Smooth muscle cell (in vitro differentiated cells): Measurements from ENCODE around the gene ROBO4. TPM values are rescaled to one million over a fixed set of nuclear protein-coding genes. Genes with fewer than 3 reads are reported as not detected.

Source experiments
- DNase-seq: peaks from one replicate; lab custom pipeline; 2025; ENCODE audit not compliant: unreplicated experiment; lab: John Stamatoyannopoulos, UW
- H2AFZ ChIP-seq: fragments of 200-600 bp; sonication (generic); 2 replicates; pipeline ENCODE4 v1.6.0; 2016; ENCODE audit warnings: antibody characterized with exemption, low read depth, mild to moderate bottlenecking
- H3F3A ChIP-seq: fragments of 200-600 bp; sonication (generic); 2 replicates; pipeline ENCODE4 v1.6.0; 2017; ENCODE audit warnings: antibody characterized with exemption, low read depth
- H3K27ac ChIP-seq: fragments of 200-600 bp; sonication (generic); 2 replicates; pipeline ENCODE4 v1.5.1; 2016; ENCODE audit warnings: low read depth, mild to moderate bottlenecking
- H3K27me3 ChIP-seq: fragments of 200-600 bp; sonication (generic); 2 replicates; pipeline ENCODE4 v1.6.1; 2016; ENCODE audit warnings: low read depth, mild to moderate bottlenecking
- H3K36me3 ChIP-seq: fragments of 200-600 bp; sonication (generic); 2 replicates; pipeline ENCODE4 v1.5.1; 2016; ENCODE audit warnings: low read depth
- H3K4me1 ChIP-seq: fragments of 200-600 bp; sonication (generic); 2 replicates; pipeline ENCODE4 v1.5.1; 2016; ENCODE audit warnings: low read depth
- H3K4me2 ChIP-seq: fragments of 200-600 bp; sonication (generic); 2 replicates; pipeline ENCODE4 v1.6.0; 2016; ENCODE audit warnings: mild to moderate bottlenecking
- H3K4me3 ChIP-seq: fragments of 200-600 bp; sonication (generic); 2 replicates; pipeline ENCODE4 v1.5.1; 2016; ENCODE audit warnings: mild to moderate bottlenecking
- H3K79me2 ChIP-seq: fragments of 200-600 bp; sonication (generic); 2 replicates; pipeline ENCODE4 v1.6.0; 2016; ENCODE audit warnings: low read depth, mild to moderate bottlenecking
- H3K9ac ChIP-seq: fragments of 200-600 bp; sonication (generic); 2 replicates; pipeline ENCODE4 v1.6.0; 2016; ENCODE audit warnings: low read depth
- H3K9me3 ChIP-seq: fragments of 200-600 bp; sonication (generic); replicated peaks from 2 replicates; pipeline ENCODE4 v1.5.1; 2016; ENCODE audit warnings: low read depth
- H4K20me1 ChIP-seq: fragments of 200-600 bp; sonication (generic); 2 replicates; pipeline ENCODE4 v1.6.0; 2016; ENCODE audit warnings: low read depth
- WGBS: methylation state at CpG from one replicate; pipeline ENCODE4 v1.1.7; 2016; ENCODE audit warnings: low lambda C conversion rate; 5-methylcytosine and 5-hydroxymethylcytosine counted together
- polyA plus RNA-seq: library from polyadenylated mRNA; unstranded; fragments of >200 nt; fragmentation: Nextera tagmentation; extraction: Ambion mirVana; gene quantifications from 2 replicates; pipeline ENCODE4 v1.2.1, GENCODE V29; 2016
- total RNA-seq: library from RNA; depleted of rRNA; stranded (reverse); fragments of >200 nt; gene quantifications from 2 replicates; pipeline ENCODE4 v1.2.3, GENCODE V29; 2014
- TF ChIP-seq, protein P1 (sequence below): fragments of 200-600 bp; sonication (generic); IDR thresholded peaks from 2 replicates; pipeline ENCODE4 v1.5.1; 2017; ENCODE audit warnings: borderline replicate concordance, mild to moderate bottlenecking, antibody characterized with exemption; ENCODE audit not compliant: insufficient read depth, poor library complexity, severe bottlenecking

Gene ROBO4
- total and polyA plus RNA-seq, 2 experiments from 2014 or later: 0.40 TPM; not detected in 1

- no peak overlapping the region for H2AFZ ChIP-seq
- H3K27ac ChIP-seq: no peak overlapping the region
- no peaks in the 10 kb centered on the region for H3K79me2 ChIP-seq
- H3K9ac ChIP-seq: no peak overlapping the region
- TF ChIP-seq, protein P1, sequence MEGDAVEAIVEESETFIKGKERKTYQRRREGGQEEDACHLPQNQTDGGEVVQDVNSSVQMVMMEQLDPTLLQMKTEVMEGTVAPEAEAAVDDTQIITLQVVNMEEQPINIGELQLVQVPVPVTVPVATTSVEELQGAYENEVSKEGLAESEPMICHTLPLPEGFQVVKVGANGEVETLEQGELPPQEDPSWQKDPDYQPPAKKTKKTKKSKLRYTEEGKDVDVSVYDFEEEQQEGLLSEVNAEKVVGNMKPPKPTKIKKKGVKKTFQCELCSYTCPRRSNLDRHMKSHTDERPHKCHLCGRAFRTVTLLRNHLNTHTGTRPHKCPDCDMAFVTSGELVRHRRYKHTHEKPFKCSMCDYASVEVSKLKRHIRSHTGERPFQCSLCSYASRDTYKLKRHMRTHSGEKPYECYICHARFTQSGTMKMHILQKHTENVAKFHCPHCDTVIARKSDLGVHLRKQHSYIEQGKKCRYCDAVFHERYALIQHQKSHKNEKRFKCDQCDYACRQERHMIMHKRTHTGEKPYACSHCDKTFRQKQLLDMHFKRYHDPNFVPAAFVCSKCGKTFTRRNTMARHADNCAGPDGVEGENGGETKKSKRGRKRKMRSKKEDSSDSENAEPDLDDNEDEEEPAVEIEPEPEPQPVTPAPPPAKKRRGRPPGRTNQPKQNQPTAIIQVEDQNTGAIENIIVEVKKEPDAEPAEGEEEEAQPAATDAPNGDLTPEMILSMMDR: no peak
- no peaks in the 10 kb centered on the region for H3K9me3 ChIP-seq
- no peak overlapping the region for H3K4me3 ChIP-seq
- H3K36me3 ChIP-seq: no peaks in the 10 kb centered on the region
- H3F3A ChIP-seq: no peaks in the 10 kb centered on the region
- H3K27me3 ChIP-seq: no peaks in the 10 kb centered on the region
- WGBS: 0% methylated on average over 1 of the region's 1 CpG
- H4K20me1 ChIP-seq: no peaks in the 10 kb centered on the region
- no peak overlapping the region for H3K4me2 ChIP-seq
- no peak for DNase-seq
- H3K4me1 ChIP-seq: peaks cover 12% of the 10 kb centered on the region
Measured at GRCh38 chr11:124943741-124944140, 46.1 kb upstream of the ROBO4 start.

DNA sequence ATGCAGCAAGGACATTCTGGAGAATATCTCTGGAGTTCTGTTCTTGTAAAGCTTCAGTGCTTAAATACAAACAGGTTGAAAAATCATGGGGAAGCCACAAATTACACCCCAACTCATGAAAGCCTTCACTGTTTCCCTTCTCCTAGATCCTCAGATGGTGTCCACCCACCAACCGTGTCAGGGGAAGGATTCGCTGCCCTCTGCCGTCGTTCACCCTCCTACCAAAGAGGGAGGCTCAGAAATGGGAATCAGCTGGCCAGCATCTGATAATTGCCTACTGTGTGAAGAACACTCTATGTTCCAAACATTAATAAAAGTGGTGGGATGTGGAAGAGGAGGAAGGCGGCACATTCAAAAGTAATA, 45.6 kb upstream of the ROBO4 start:
- 86% methylated on average over 5 of the region's 5 CpGs for WGBS
- H3K27ac ChIP-seq: no peak overlapping the region
- H3F3A ChIP-seq: no peaks in the 10 kb centered on the region
- H3K4me3 ChIP-seq: no peak overlapping the region
- no peaks in the 10 kb centered on the region for H4K20me1 ChIP-seq
- no peaks in the 10 kb centered on the region for H3K9me3 ChIP-seq
- no peak overlapping the region for H3K9ac ChIP-seq
- H3K4me1 ChIP-seq: peaks cover 12% of the 10 kb centered on the region
- H3K79me2 ChIP-seq: no peaks in the 10 kb centered on the region
- H2AFZ ChIP-seq: no peak overlapping the region
- no peaks in the 10 kb centered on the region for H3K36me3 ChIP-seq
- TF ChIP-seq, protein P1: no peak
- no peak for DNase-seq
- H3K4me2 ChIP-seq: no peak overlapping the region
- no peaks in the 10 kb centered on the region for H3K27me3 ChIP-seq

- 77% methylated on average over 6 of the region's 6 CpGs for WGBS
- DNase-seq: no peak
- Histone ChIP-seq H3K4me2 (no peak overlapping the region), H2AFZ (no peak overlapping the region), H3K27me3 (no peaks in the 10 kb centered on the region), H3K4me3 (no peak overlapping the region), H3K9ac (no peak overlapping the region), H3K79me2 (no peaks in the 10 kb centered on the region), H3K4me1 (peaks cover 12% of the 10 kb centered on the region), H3K36me3 (no peaks in the 10 kb centered on the region), H3K9me3 (no peaks in the 10 kb centered on the region), H4K20me1 (no peaks in the 10 kb centered on the region), H3K27ac (no peak overlapping the region), H3F3A (no peaks in the 10 kb centered on the region)
- TF ChIP-seq, protein P1: no peak
Measured at GRCh38 chr11:124942466-124943253, 45.0 kb upstream of the ROBO4 start.

DNA sequence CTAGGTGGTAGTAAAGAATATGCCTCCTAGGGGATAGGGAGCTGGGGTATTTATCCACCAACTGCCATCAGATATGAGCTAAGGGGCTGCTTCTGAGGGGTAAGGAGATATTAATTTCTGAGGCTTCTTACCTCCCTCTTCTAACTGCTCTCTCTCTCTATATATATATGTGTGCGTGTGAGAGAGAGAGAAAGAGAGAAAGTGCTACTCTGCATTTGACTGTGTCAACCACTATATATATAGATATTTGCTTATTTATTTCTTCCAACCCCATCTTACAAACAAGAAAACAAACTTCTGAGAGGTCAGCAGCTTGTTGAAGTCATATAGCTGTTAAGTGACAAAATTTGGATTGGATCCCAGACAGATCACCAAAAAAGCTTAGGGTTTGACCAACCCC, 44.0 kb upstream of the ROBO4 start:
- Histone ChIP-seq H3K27me3 (peaks cover 2% of the 10 kb centered on the region), H3K36me3 (no peaks in the 10 kb centered on the region), H3K4me1 (peaks cover 12% of the 10 kb centered on the region), H2AFZ (no peak overlapping the region), H4K20me1 (no peaks in the 10 kb centered on the region), H3K27ac (no peak overlapping the region), H3F3A (no peaks in the 10 kb centered on the region), H3K9ac (no peak overlapping the region), H3K79me2 (no peaks in the 10 kb centered on the region), H3K4me3 (no peak overlapping the region), H3K4me2 (no peak overlapping the region), H3K9me3 (no peaks in the 10 kb centered on the region)
- WGBS: 96% methylated on average over 1 of the region's 1 CpG
- DNase-seq: no peak
- TF ChIP-seq, protein P1: no peak
